Prostate gland (tissue), 2 donors: ENCODE measurements around the gene NIPSNAP2.

Experiments used
- CTCF ChIP-seq, 4 experiments: fragments of 200-600 bp in 2 of 4; fragments of 450-650 bp in 2 of 4; sonication (generic) in 2 of 4; IDR thresholded peaks; 1 replicate in 3 of 4; 2 replicates in 1 of 4; pipeline ENCODE4 v1.5.1; 2016 to 2019; ENCODE audit warnings: antibody characterized with exemption in 4 of 4, mild to moderate bottlenecking in 2 of 4, moderate library complexity in 2 of 4
- POLR2A ChIP-seq: fragments of 450-650 bp; IDR thresholded peaks from one replicate; pipeline ENCODE4 v1.6.1; 2016; ENCODE audit warnings: antibody characterized with exemption, mild to moderate bottlenecking
- POLR2AphosphoS5 ChIP-seq: sonication (generic); formaldehyde crosslinking; IDR thresholded peaks from one replicate; pipeline ENCODE4 v1.6.1; 2017; ENCODE audit warnings: antibody characterized with exemption

GRCh38 chr7:55983537-55983936, 19.2 kb downstream of the NIPSNAP2 start:
- TF ChIP-seq CTCF (IDR thresholded peaks at IDR 0.05) = no peak
- no peak for TF ChIP-seq POLR2A
- no peak for TF ChIP-seq POLR2AphosphoS5
